HG03575 (cell line): Measurements from ENCODE around the gene CAMK1.

Experiments
- ATAC-seq: cut with Tn5 transposase; IDR thresholded peaks from one replicate; pipeline ENCODE4 v1.9.1; 2021; ENCODE audit not compliant: unreplicated experiment, insufficient number of reproducible peaks, low FRiP score; ENCODE audit errors: extremely low read depth

CAMK1 gene

GRCh38 chr3:9721015-9721699 lies 48.6 kb downstream of the CAMK1 start:
- ATAC-seq = no peak

GRCh38 chr3:9718118-9718517 lies 51.6 kb downstream of the CAMK1 start:
- no peak for ATAC-seq

GRCh38 chr3:9717563-9717962 lies 52.2 kb downstream of the CAMK1 start:
- no peak for ATAC-seq

- no peak for ATAC-seq
Observed at GRCh38 chr3:9716801-9717555, 52.8 kb downstream of the CAMK1 start.

- no peak for ATAC-seq
Observed at GRCh38 chr3:9715764-9716437, 53.8 kb downstream of the CAMK1 start.

- ATAC-seq = no peak
Observed at GRCh38 chr3:9715136-9715535, 54.6 kb downstream of the CAMK1 start.

- ATAC-seq = no peak
Observed at GRCh38 chr3:9713142-9713541, 56.6 kb downstream of the CAMK1 start.

GRCh38 chr3:9712415-9712814 lies 57.3 kb downstream of the CAMK1 start:
- no peak for ATAC-seq

GRCh38 chr3:9710174-9710739 lies 59.5 kb downstream of the CAMK1 start:
- no peak for ATAC-seq
